Spleen (tissue), 7 donors: ENCODE measurements around the gene NTN1.

Source experiments
- CTCF ChIP-seq, 11 experiments: fragments of 200-600 bp in 7 of 11; fragments of 450-650 bp in 4 of 11; sonication (generic) in 4 of 11; IDR thresholded peaks in 8 of 11; conservative IDR thresholded peaks in 3 of 11; 1 replicate in 7 of 11; 2 replicates in 4 of 11; pipeline versions ENCODE4 v1.4.0 to v1.8.0; 2016 to 2021; ENCODE audit warnings: antibody characterized with exemption in 11 of 11, inconsistent platforms in 4 of 11, mild to moderate bottlenecking in 1 of 11
- POLR2A ChIP-seq, 3 donors: fragments of 450-650 bp; IDR thresholded peaks; one replicate each; pipeline ENCODE4 v1.5.1; 2017; ENCODE audit warnings: antibody characterized with exemption in 3 of 3, mild to moderate bottlenecking in 1 of 3
- donor health status: DM: no; HTN: no; CAD: no; lungs with moderate emphysema.
- donor health status: DM: no; HTN: no; CAD: no.
- donor health status: DM: no; HTN: no; CAD: no.

- no peak for TF ChIP-seq CTCF (IDR thresholded peaks at IDR 0.05 in 8 of 11, conservative IDR thresholded peaks at IDR 0.05 in 3 of 11)
- TF ChIP-seq POLR2A (IDR thresholded peaks at IDR 0.05) = no peak
These were observed 15.0 kb downstream of the NTN1 start for GRCh38 chr17:9036336-9036735.
